Fibroblast of peridontal ligament (primary cell): Measurements from ENCODE around the gene LIPA.

ENCODE experiments used
- DNase-seq: peaks from one replicate; pipeline ENCODE4 v3.0.0-alpha.2; 2010; ENCODE audit errors: extremely low read depth

Gene LIPA

DNA sequence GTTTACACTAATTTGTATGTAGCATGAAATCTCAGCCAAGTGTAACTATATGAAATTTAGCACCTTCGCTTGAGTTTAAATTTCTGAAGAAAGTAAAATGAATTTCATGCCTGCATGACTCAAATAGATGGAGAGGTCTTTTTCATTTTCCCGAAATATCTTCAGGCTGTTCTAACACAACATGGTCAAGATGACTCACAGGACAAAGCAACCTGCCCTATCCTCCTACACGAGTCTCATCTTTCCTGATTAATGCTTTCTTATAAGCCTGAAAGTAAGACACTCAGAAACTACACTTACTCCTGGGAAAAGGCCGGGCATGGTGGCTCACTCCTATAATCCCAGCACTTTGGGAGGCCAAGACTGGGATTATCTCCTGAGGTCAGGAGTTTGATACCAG lies 85.7 kb downstream of the LIPA start:
- DNase-seq, result no peak

DNA sequence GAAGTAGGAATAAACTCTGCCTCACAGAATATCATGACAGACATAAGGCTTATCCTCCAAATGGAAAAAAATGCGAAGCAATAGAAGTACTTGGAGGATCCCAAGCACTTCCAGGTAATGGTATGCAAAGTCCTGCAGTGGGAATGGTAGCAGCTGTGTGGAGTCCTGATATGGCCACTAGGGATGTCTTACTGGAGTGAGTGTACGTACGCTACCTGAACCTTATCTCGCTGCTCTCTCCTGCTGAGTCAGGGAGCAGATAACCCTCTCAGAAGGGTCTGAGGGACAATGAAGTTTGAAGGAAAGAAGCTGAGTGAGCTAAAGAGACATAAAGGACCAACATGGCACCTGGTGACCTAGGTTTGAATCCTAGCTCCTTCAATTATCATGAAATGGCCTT lies 86.7 kb downstream of the LIPA start:
- no peak for DNase-seq

DNA sequence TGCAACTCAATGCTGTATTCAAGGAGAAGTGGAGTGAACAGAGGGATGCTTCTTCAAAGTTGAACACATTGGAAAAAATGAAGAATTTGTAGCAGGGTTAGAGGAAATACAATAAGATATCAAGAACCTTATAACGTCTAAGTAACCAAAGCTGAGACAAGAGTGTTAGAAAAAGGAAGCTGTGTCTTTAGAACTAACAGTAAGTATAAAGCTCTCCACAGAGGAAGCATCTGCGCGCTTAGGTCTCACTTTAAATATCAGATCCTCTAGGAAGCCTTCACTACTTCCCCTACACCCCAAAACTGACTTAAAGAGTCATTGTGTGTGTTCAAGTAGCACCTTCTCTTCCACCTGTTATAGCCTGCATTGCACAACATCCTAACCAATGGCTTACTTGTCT lies 87.5 kb downstream of the LIPA start:
- no peak for DNase-seq
